Glutamatergic neuron (in vitro differentiated cells): ENCODE results near the gene TOP3A. TPM values are rescaled to one million over a fixed set of nuclear protein-coding genes. Genes with fewer than 3 reads are reported as not detected.

Experiments used
- DNase-seq: peaks from one replicate; pipeline ENCODE4 v3.0.0; 2022
- H3K27ac Mint-ChIP-seq: one replicate; pipeline ENCODE4 v1.8.0; 2020; ENCODE audit warnings: mild to moderate bottlenecking, mixed read lengths, inconsistent platforms; ENCODE audit not compliant: unreplicated experiment
- H3K27me3 Mint-ChIP-seq: one replicate; pipeline ENCODE4 v1.8.0; 2020; ENCODE audit warnings: mild to moderate bottlenecking, moderate library complexity, mixed read lengths, inconsistent platforms; ENCODE audit not compliant: unreplicated experiment
- H3K36me3 Mint-ChIP-seq: one replicate; pipeline ENCODE4 v1.8.0; 2020; ENCODE audit warnings: mild to moderate bottlenecking, mixed read lengths, inconsistent platforms; ENCODE audit not compliant: unreplicated experiment
- H3K4me1 Mint-ChIP-seq: one replicate; pipeline ENCODE4 v1.8.0; 2020; ENCODE audit warnings: mild to moderate bottlenecking, low read depth, mixed read lengths, inconsistent platforms; ENCODE audit not compliant: unreplicated experiment
- H3K4me3 Mint-ChIP-seq: one replicate; pipeline ENCODE4 v1.8.0; 2020; ENCODE audit warnings: mild to moderate bottlenecking, mixed read lengths, inconsistent platforms; ENCODE audit not compliant: unreplicated experiment
- H3K9me3 Mint-ChIP-seq: one replicate; pipeline ENCODE4 v1.8.0; 2020; ENCODE audit warnings: mild to moderate bottlenecking, moderate library complexity, mixed read lengths, inconsistent platforms; ENCODE audit not compliant: unreplicated experiment
- CTCF ChIP-seq: fragments of 200-600 bp; sonication (generic); IDR thresholded peaks from one replicate; pipeline ENCODE4 v1.5.0; 2021; ENCODE audit not compliant: partially characterized antibody, unreplicated experiment
- microRNA-seq: library from miRNA; unstranded; fragments of <30 nt; microRNA quantifications from one replicate; pipeline ENCODE4, GENCODE V29; 2020; ENCODE audit not compliant: unreplicated experiment
- total RNA-seq: library from RNA; stranded (reverse); fragmentation: NEBNext Ultra II Directional; extraction: Animal tissue kit (Norgen Biotek cat#: 25700); gene quantifications from one replicate; pipeline ENCODE4 v1.2.1, GENCODE V29; 2021; ENCODE audit not compliant: unreplicated experiment

The TOP3A gene
- total RNA-seq, 1 donor from 2014 or later, result 58.6 TPM

- H3K9me3 Mint-ChIP-seq, result peaks cover 12% of the 10 kb centered on the region
- H3K36me3 Mint-ChIP-seq, result no peaks in the 10 kb centered on the region
- peaks cover 26% of the 10 kb centered on the region for H3K4me1 Mint-ChIP-seq
- H3K27me3 Mint-ChIP-seq, result peaks cover 10% of the 10 kb centered on the region
- peak; percentile 99 for DNase-seq
- peak within 1 kb of the TSS; percentile 100 for H3K27ac Mint-ChIP-seq
- TF ChIP-seq CTCF, result no peak
- H3K4me3 Mint-ChIP-seq, result peak within 1 kb of the TSS; percentile 97
These were observed 89.6 kb downstream of the TOP3A start, which contains the start of gene LLGL1 for GRCh38 chr17:18225121-18225641. Gene LLGL1 (plus strand): TSS chr17:18225635. CDS start chr17:18225683, 48 bp downstream.

GRCh38 chr17:18224387-18225120, 90.2 kb downstream of the TOP3A start:
- H3K9me3 Mint-ChIP-seq, result peaks cover 12% of the 10 kb centered on the region
- no peaks in the 10 kb centered on the region for H3K36me3 Mint-ChIP-seq
- H3K4me3 Mint-ChIP-seq, result peak overlapping the region; percentile 96
- DNase-seq, result peak; percentile 75
- H3K27ac Mint-ChIP-seq, result peak overlapping the region; percentile 100
- peaks cover 23% of the 10 kb centered on the region for H3K4me1 Mint-ChIP-seq
- no peak for TF ChIP-seq CTCF
- H3K27me3 Mint-ChIP-seq, result peaks cover 10% of the 10 kb centered on the region

- no peak for DNase-seq
- no peak for TF ChIP-seq CTCF
- Mint-ChIP-seq H3K27me3 (peaks cover 10% of the 10 kb centered on the region), H3K4me1 (peaks cover 19% of the 10 kb centered on the region), H3K4me3 (no peak overlapping the region), H3K36me3 (no peaks in the 10 kb centered on the region), H3K27ac (peak overlapping the region; percentile 100), H3K9me3 (peaks cover 14% of the 10 kb centered on the region)
These were observed 90.8 kb downstream of the TOP3A start for GRCh38 chr17:18224053-18224386.

Small RNA genes within 50 kb of the gene (microRNA-seq; reads per million reads assigned to microRNA genes)
- 0.41 reads per million for gene MIR6778

Other genes starting within 250 kb of the TOP3A start
- gene DRG2, start 227.0 kb downstream of the TOP3A start, total RNA-seq, result 37.1 TPM
- 4.0 TPM for gene MYO15A, start 206.2 kb downstream of the TOP3A start, total RNA-seq
- gene ALKBH5, start 131.2 kb downstream of the TOP3A start, total RNA-seq, result 62.7 TPM
- gene LLGL1, start 89.4 kb downstream of the TOP3A start, total RNA-seq, result 84.6 TPM
- gene FLII, start 56.3 kb downstream of the TOP3A start, total RNA-seq, result 203 TPM
- gene MIEF2, start 54.3 kb downstream of the TOP3A start, total RNA-seq, result 7.4 TPM
- 14.0 TPM for gene SMCR8, start 299 bp upstream of the TOP3A start, total RNA-seq
- 7.9 TPM for gene SHMT1, start 48.6 kb upstream of the TOP3A start, total RNA-seq
- gene EVPLL, start 62.8 kb upstream of the TOP3A start, total RNA-seq, result not detected
- gene LGALS9C, start 161.8 kb upstream of the TOP3A start, total RNA-seq, result not detected